Cerebellar cortex (tissue), 1 donor: ENCODE data around the gene SFTPD.

Experiments used
- DNase-seq: peaks from one replicate; pipeline ENCODE4 v3.0.0-alpha.2; 2015; ENCODE audit warnings: low spot score

The SFTPD gene

GRCh38 chr10:79944428-79945395 lies 4.2 kb downstream of the SFTPD start:
- DNase-seq = no peak

DNA sequence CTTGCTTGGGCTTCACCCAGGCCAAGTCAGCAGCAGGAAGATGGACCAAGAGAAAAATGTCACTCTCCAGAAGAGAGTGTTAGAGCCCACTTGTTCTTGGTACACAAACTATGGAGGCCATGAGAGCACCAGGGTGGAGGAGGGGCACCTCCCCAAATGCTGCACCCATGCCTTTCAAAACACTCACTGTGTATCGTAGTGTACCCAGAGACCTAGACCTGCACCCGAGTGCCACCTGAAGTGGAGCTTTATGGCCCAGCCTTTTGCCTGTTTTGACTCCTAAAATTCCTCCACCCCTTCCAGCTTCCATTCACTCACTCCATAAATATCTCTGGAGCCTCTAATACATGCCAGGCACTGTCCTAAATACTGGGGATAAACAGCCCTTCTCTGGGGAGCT lies 5.0 kb downstream of the SFTPD start:
- no peak for DNase-seq

- no peak for DNase-seq
Observed at GRCh38 chr10:79942261-79943185, 6.4 kb downstream of the SFTPD start.

DNA sequence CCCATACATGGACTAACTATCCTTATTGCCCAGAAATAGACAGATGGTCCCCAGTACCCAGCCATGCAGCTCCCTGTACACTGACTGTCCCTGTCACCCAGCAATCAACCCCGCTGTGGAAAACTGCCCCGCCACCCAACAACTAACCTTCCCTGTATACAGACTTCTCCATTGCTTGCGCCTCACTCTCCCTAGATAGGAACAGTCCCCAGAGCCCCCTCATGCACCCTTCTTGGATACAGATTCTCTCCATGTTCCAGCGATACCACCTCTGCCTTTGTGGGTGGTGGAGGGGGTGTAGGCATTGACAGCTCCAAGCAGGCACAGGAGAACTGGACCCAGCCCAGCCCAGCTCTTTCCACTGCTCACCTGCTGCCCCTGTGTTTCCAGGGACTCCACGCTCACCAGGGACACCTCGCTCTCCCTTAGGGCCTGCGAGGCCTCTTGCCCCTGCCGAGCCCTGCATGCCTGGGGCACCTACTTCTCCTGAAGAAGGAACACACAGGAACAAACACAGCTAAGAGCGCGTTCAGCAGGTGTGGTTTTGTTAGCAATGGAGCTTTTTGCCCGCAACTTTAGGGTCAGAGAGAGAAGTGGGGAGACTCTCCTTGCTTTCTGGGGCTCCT lies 7.2 kb downstream of the SFTPD start:
- no peak for DNase-seq

GRCh38 chr10:79941146-79941545 lies 7.8 kb downstream of the SFTPD start:
- DNase-seq = no peak

- DNase-seq = no peak
Observed at GRCh38 chr10:79940431-79940830, 8.5 kb downstream of the SFTPD start.

GRCh38 chr10:79939969-79940368 lies 8.9 kb downstream of the SFTPD start:
- DNase-seq = no peak

DNA sequence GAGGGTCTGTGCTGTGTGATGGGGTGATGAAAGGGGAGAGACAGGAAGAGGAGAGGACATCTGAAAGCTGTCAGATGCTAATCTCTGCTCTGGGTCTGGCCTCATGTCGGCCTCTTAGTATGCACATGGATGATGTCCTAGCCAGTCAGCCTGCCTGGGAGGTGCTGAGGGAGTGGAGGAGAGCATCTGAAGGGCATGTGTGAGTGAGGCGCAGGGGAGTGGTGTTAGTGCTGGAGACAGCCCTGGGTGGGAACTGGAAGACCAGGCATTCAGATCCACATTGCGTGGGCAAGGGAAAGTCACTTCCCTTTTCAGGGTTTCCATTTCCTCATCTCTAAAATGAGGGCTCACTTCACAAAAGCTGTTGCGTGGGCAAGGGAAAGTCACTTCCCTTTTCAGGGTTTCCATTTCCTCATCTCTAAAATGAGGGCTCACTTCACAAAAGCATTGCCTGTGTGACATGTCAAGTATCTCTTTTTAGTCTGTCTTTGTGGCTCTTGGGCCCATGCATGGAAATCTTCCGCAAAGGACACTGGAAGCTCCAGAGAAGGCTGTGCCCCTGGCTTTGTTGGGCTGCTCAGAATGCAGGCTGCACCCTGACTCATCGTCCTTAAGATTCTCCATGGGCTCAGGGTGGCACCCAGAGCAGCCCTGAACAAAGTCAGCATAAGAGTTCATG lies 10.0 kb downstream of the SFTPD start:
- DNase-seq = no peak

DNA sequence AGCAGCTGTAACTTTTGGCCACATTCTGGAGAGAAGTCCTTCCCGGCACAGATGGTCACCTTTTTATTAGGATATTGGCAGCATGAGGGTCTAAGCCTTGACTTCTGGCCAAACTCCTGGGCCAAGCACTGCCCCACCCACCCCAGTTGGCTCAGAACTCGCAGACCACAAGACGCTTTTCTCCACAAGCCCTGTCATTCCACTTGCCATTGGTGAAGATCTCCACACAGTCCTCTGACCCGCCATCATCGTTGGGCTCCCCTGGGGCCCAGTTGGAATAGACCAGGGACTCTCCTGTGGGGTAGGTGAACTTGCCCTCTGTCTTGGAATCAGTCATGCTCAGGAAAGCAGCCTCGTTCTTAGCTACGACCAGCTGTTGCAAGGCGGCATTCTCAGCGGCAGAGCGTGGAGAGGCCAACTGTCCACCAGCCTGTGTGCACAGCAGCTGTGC lies 11.2 kb downstream of the SFTPD start:
- no peak for DNase-seq

GRCh38 chr10:79936625-79937615 lies 12.0 kb downstream of the SFTPD start:
- DNase-seq = no peak

GRCh38 chr10:79933961-79934360 lies 14.9 kb downstream of the SFTPD start:
- no peak for DNase-seq

DNA sequence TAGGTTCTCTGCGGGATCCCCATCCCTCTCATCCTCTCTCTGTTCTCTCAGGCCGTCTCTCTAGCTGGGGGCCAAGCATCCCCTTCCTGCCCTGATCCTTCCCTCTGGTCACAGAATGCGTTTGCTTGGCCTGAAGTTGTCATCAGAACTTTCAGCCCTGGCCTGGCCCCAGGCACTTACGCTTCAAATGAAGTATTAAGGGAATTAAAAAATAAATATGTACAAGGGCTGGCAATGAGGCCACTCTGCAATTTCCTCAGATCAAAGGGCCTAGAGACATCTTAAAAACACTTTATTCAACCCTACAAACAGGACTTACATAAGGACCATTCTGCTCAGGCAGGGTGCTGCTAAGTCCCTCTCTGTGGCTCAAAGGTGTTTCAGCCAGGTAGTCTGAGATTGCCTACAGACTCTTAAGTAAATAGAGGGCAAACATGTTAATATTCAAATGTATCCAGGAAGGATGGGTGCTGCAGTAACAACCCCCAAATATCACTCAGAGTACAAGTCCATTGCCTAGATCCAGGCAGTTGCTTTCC lies 16.0 kb downstream of the SFTPD start:
- no peak for DNase-seq

DNA sequence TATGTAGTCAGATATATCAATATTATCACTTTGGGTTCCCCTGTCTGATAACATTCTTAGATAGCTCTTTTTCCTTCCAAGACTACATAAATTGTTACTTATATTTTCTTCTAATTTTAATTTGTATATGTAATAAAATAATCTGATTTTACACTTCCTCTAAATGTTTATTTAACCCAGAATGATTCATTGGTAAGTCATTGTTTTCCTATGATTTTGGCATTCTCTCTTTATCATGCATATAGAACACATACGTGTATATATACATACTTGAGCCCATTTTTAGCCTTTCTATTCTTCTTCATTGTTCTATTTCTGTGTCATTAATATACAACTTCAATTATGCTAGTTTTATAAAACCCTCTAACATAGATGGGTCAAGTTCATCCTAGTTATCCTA lies 16.6 kb downstream of the SFTPD start:
- DNase-seq = no peak

DNA sequence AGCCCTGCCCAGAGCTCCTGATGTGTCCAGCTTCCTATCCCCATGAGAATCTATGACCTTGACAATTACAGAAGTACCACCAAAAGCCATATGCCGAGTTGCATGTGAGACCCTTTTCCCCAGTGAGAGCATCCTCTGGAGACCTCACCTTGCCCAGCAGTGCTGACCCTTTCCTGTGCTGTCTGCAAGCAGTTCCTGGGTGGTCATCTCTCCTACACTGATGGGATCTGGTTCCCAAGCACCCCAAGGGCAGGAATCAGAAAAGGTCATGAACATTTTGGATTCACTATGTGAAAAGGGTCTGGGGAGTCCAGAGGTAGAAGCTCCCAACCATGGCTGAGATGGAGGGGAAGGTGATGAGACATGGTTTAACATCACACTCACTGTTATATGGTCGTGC lies 18.2 kb downstream of the SFTPD start:
- no peak for DNase-seq

DNA sequence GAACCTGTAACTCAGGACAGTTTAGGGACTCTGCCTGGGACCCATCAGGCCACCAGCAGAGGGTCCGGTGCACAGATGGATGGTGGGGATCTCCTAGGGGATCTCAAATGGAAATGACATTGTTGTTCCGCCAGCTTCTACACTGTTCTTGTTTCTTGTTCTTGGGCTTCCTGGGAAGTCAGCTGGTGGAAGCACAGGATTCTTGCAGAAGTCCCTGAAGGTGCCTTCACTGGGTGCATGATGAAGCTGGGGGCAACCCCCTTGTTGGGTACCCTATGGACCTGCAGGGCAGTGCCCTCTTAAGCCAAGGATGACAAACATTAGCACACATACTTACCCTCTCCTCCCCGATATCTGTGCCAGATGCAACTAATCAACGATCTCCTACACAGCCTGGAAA lies 18.6 kb downstream of the SFTPD start:
- DNase-seq = no peak

- peak; percentile 76 for DNase-seq
Observed at GRCh38 chr10:79929409-79929904, 19.4 kb downstream of the SFTPD start.

DNA sequence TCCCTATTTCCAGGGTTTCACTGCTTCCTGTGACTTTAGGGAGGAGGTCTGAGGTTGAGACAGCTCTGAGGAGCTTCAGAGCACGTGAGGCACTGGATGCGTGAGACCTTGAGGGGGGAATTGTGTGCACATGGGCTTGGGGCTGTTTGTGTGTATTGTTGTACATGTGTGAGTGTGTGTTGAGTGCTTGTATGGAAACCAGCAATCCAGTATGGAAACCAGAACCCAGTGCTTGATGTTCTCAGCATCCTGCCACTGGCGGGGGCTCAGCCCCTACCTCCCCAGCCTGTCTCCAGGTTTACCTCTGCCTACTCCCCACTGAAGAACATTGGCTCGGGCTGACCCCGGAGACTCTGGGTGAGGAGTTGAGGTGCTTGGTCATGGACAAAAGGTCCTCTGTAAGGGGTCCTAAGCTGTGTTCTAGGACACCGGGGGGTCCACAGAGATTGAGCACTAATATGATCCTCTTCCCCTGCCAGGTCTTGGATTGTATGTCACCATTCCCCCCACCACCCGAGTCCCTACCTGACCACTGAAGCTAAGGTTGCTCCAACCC lies 20.8 kb downstream of the SFTPD start:
- no peak for DNase-seq

DNA sequence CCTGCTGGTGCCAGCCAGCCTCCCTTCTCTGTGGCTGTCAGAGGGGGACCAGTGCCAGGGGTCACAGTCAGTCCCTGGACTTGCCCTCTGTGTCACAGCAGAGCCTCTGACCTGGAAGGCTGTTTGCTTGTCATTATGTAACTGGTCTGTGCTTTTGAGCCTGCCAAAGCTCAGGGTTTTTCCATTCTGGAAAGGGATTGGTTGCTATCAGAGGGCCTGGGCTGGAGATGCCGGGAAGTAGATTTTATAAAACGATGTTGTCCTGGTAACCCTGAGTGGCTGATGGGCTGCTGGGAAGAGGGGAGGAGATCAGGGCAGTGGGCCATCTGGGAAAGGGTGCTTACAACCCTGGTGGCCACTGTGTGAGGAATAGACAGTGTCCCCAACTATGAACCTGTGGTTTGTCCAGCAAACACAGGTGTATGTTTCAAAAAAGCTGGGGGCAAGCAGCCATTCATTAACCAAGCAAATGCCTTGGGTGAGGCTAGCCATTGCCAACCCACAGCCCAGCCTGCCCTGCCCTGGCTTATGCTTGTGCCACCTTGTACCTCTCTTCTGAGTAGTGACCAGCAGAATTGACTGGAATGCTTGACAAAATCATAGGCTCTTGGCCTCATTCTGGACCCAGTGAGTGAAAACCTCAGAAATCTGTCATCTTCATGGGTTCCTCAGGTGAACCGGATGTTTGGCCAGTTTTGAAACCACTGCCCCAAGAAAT lies 21.6 kb downstream of the SFTPD start:
- peak; percentile 85 for DNase-seq

GRCh38 chr10:79926037-79926436 lies 22.9 kb downstream of the SFTPD start:
- no peak for DNase-seq
